HUES48 (cell line): ENCODE measurements around the gene LRP1.

Source experiments
- H3K27ac ChIP-seq: one replicate; pipeline ENCODE4 v1.7.0; 2013; ENCODE audit warnings: low read depth, low read length, inconsistent platforms
- H3K27me3 ChIP-seq: 2 replicates; pipeline ENCODE4 v1.6.1; 2013; ENCODE audit warnings: mild to moderate bottlenecking, low read length; ENCODE audit not compliant: control insufficient read depth, insufficient read depth
- H3K36me3 ChIP-seq: 2 replicates; pipeline ENCODE4 v1.6.1; 2013; ENCODE audit warnings: low read length; ENCODE audit not compliant: control insufficient read depth, insufficient read depth
- H3K4me1 ChIP-seq: 2 replicates; pipeline ENCODE4 v1.6.1; 2013; ENCODE audit warnings: mild to moderate bottlenecking, low read length; ENCODE audit not compliant: control insufficient read depth, insufficient read depth
- H3K4me3 ChIP-seq: 2 replicates; pipeline ENCODE4 v1.5.1; 2013; ENCODE audit warnings: mild to moderate bottlenecking, low read depth, low read length
- H3K9ac ChIP-seq: 2 replicates; pipeline ENCODE4 v1.6.1; 2013; ENCODE audit warnings: mild to moderate bottlenecking, low read depth, low read length, moderate library complexity
- H3K9me3 ChIP-seq: 2 replicates; pipeline ENCODE4 v1.6.1; 2013; ENCODE audit warnings: low read length; ENCODE audit not compliant: control insufficient read depth, insufficient read depth

The LRP1 gene

DNA sequence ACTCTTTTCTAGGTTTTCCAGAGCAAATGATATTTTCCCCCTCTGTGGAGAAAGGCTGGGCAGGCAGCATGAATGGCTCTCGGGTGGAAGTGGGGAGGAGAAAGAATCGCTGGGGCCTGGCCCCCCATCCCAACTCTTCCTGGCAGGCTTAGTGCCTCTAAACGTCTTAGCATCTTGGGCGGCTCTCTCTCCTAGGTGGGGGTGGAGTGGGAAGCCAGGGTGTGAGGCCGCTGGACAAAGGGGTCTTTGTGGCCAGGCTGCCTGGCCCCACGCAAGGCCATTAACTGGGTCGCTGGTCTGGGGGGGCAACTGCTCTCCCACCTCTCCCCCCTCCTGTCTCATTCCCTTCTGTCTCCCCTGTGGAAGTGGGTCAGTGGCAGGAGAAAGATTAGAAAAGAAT, 14.4 kb downstream of the LRP1 start:
- Histone ChIP-seq H3K4me1 (0 out of 2 replicates have a peak, but pooled peaks cover 4% of the 10 kb centered on the region), H3K9ac (no peak overlapping the region), H3K36me3 (peaks cover 97% of the 10 kb centered on the region), H3K27ac (no peak overlapping the region), H3K9me3 (no peaks in the 10 kb centered on the region), H3K4me3 (no peak overlapping the region), H3K27me3 (no peaks in the 10 kb centered on the region)

DNA sequence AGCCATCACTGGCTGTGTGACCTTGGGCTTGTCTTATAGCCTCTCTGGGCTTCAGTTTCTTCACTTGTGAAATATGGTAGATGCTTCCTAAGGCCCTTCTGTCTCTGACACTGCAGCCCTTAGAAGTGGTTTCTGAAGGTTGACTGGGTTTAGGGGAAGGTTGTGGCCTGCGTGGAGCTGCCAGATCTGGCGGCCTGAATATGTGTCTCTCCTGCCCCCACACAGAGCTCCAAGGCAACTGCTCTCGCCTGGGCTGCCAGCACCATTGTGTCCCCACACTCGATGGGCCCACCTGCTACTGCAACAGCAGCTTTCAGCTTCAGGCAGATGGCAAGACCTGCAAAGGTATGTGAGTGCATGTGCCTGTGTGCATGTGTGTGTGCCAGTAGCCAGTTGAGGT, 15.2 kb downstream of the LRP1 start:
- H3K36me3 ChIP-seq, result peaks cover 100% of the 10 kb centered on the region
- H3K4me1 ChIP-seq, result 0 out of 2 replicates have a peak, but pooled peaks cover 4% of the 10 kb centered on the region
- no peaks in the 10 kb centered on the region for H3K9me3 ChIP-seq
- no peak overlapping the region for H3K27ac ChIP-seq
- no peak overlapping the region for H3K9ac ChIP-seq
- H3K27me3 ChIP-seq, result no peaks in the 10 kb centered on the region
- H3K4me3 ChIP-seq, result no peak overlapping the region

DNA sequence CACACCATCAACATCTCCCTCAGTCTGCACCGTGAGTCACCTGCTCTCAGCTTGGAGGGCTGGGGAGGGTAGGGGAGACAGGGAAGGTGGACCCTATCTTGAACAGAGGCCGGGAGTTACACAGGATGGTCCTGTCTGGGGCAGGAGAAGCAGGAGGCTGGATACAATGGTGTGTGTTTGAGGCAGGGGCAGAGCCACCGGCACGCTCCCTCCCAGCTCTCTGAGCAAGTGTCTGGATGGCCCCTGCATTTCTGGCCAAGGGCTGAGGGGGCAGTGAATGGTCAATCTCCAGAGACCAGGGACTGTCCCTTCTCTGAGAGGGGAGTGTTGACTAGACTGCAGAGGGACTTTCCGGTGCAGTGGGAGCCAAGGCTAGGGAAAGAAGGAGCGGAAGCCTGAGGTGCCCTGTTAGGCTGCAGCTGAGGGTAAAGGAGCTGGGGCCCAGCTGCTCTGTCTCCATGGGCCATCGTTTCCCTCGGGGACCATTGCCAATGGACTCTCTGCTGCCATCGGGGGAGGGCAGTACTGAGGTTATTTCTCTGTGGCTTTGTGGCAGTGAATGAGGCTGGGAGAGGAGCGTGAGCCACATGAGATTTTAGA, 17.3 kb downstream of the LRP1 start:
- Histone ChIP-seq H3K4me1 (0 out of 2 replicates have a peak, but pooled peaks cover 7% of the 10 kb centered on the region), H3K9me3 (no peaks in the 10 kb centered on the region), H3K9ac (no peak overlapping the region), H3K4me3 (no peak overlapping the region), H3K27me3 (no peaks in the 10 kb centered on the region), H3K27ac (no peak overlapping the region), H3K36me3 (peaks cover 95% of the 10 kb centered on the region)

DNA sequence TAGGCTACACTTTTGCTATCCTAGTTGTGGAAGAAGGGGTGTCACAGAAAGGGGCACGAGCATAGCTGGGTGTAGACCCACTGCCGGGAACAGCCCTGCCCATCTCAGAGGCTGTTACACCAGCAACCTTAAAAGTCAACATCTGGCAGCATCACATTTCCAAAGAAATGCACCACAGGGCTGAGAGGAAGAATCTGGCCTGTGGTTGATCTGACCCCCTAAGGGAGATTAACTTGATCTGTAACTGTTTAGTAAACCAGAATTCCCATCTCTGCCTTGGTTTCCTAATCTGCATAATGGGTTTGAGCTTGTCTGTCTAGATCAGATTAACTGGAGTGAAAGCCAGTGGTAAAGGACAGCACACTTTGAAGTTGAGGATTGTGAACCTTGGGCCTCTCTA, 17.8 kb downstream of the LRP1 start:
- H3K36me3 ChIP-seq, result peaks cover 96% of the 10 kb centered on the region
- 0 out of 2 replicates have a peak, but pooled peaks cover 9% of the 10 kb centered on the region for H3K4me1 ChIP-seq
- H3K27me3 ChIP-seq, result no peaks in the 10 kb centered on the region
- H3K27ac ChIP-seq, result peak overlapping the region; percentile 22
- no peak overlapping the region for H3K9ac ChIP-seq
- no peak overlapping the region for H3K4me3 ChIP-seq
- no peaks in the 10 kb centered on the region for H3K9me3 ChIP-seq

DNA sequence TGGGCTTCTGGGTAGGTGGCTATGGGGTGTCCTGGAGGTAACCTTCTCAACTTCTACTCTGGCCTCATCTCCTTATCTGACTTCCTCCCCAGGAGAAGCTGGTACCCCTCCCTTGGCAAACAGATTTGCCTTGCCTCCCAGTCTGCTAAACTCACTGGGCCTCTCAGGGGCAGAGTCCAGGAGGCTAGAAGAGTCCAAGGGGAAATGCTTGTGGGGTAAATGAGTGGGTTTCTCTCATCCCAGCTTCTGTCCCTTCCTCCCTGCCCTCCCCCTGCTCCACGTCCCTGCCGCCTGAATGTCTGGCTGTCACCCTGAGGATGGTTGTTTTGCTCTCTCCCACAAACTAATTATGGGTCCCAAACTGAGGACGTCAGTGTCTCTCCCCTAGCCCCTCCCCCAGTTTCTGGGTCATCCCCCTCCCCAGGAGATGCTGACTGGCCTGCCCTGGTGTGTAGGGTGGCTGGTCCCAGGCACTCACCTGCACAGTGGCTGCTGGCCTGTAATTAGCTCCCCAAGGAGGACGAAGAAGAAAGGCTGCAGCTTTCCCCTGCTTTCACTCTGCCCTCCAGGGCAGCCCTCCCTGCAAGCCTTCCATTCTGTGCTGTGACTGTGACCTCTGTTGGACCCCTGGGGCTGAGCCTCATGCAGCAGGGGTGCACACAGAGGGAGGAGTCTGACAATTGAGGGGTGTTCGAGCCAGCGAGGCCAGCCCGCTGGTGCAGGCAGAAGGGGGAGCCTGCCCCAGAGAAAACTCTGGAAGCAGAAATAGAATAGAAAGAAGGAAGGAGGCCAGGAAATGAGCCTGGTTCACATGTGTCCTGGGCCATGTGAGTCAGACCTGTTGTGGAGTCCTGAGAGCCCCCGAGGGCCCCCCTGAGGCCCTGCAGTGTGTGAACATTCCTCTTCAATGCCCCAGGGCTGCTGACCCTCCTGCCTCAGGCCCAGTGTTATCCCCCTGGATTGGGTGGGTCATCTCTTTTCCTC, 19.0 kb downstream of the LRP1 start, which contains the start of gene LRP1-AS:
Gene LRP1-AS (minus strand): TSS at position 659 of the 984 bp plus-strand sequence.
- Histone ChIP-seq H3K36me3 (peaks cover 92% of the 10 kb centered on the region), H3K27me3 (no peaks in the 10 kb centered on the region), H3K27ac (peak within 1 kb of the TSS; percentile 65), H3K4me3 (no peak within 1 kb of the TSS), H3K9me3 (no peaks in the 10 kb centered on the region), H3K4me1 (peaks cover 13% of the 10 kb centered on the region; the same call in 1 of the 2 replicates), H3K9ac (no peak within 1 kb of the TSS)

DNA sequence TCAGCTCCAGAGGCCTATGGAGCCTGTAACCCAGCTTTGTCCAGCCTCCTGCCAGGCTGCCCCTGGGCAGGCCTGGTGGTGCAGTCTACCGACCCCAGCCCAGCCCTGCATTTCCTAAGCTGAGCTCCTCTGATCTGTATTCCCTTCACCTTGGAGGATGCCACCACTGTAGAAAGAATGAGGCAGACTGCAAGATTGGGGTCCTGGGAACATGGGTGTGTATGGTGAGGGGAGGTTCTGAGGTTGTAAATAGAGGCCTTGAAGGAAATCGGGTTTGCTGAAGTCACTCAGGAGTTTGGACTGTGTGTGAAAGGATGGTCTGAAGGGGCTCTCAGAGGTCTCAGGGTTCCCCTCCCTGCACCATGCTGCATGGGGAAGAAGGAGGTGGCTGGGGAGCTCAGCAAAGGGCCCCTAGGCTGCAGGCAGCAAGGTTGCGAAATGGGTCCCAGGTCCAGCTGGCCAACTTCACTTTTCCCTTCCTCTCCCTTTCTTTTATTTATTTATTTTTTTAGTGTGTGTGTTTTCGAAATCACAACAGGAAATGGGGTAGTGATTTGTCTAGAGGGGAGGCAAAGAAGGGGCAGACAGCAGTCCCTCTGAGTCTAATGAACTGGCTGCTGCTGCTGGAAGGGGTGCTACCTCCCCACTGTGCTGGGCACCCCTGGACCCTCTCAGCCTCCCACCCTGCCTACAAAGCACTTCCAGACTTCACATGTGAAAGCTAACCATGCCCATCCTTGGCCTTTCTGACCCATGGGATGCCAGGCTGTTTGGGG, 20.4 kb downstream of the LRP1 start:
- Histone ChIP-seq H3K36me3 (peaks cover 91% of the 10 kb centered on the region), H3K27me3 (no peaks in the 10 kb centered on the region), H3K4me3 (no peak overlapping the region), H3K9me3 (no peaks in the 10 kb centered on the region), H3K4me1 (peaks cover 19% of the 10 kb centered on the region; the same call in 1 of the 2 replicates), H3K9ac (no peak overlapping the region), H3K27ac (no peak overlapping the region)

DNA sequence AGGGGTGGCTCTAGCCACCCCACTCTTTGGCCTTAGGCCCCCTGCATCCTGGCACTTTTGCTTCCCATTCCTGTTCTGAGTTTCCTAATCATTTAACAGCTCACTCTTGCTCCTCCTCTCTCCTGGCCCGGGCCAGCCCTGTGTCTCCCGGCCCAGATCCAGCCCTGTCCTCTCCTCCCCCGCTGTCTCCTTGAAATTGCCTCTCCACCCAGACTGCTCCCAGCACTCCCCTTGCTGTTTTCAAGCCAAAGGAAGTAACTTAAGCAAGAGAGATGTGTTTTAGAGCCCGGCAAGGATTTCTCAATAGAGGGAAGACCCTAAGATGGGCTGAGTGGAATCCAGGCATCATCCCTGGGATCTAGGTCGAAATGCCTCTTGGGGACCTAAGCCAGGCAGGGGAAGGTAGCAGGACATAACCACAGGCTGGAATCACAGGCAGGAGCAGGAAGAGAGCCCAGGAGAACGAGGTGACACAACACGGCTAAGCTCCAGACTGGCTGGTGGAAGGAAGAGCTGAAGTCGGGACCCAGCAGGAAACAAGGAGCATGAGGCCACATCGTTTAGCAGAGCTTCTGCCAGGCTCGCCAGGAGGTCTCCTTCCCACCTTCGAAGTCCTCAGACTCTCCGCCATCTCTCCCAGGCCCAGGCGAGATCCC, 21.1 kb downstream of the LRP1 start:
- Histone ChIP-seq H3K27ac (no peak overlapping the region), H3K9ac (no peak overlapping the region), H3K4me3 (no peak overlapping the region), H3K9me3 (no peaks in the 10 kb centered on the region), H3K4me1 (peaks cover 19% of the 10 kb centered on the region; the same call in 1 of the 2 replicates), H3K27me3 (no peaks in the 10 kb centered on the region), H3K36me3 (peaks cover 91% of the 10 kb centered on the region)

DNA sequence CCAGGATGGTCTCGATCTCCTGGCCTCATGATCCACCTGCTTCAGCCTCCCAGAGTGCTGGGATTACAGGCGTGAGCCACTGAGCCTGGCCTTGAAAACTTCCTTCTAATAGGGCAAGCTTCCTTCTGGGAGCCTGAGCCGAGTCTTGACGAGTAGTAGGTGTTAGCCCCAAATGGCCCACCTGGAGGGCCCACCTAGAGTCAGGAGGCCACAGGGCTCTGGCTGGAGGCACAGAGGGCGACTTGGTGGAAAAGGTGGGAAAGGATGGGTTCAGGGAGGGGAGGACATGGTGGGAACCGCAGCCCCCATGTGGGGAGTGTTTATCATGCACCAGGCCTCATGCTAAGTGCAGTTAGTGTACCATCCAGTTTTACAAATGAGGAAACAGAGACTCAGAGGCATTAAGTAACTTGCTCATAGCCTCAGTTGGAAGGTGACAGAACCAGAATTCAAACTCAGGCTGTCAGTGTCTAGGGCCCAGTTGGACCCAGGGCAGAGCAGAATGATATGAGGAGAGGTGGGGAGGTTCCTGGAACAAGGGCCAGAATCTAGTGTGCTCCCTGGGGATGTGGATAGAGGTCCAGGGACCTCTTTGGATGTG, 22.2 kb downstream of the LRP1 start:
- Histone ChIP-seq H3K9ac (no peak overlapping the region; the same call in 1 of the 2 replicates), H3K4me1 (peaks cover 19% of the 10 kb centered on the region; the same call in 1 of the 2 replicates), H3K36me3 (peaks cover 91% of the 10 kb centered on the region), H3K4me3 (no peak overlapping the region), H3K27me3 (no peaks in the 10 kb centered on the region), H3K27ac (peak overlapping the region; percentile 27), H3K9me3 (no peaks in the 10 kb centered on the region)

DNA sequence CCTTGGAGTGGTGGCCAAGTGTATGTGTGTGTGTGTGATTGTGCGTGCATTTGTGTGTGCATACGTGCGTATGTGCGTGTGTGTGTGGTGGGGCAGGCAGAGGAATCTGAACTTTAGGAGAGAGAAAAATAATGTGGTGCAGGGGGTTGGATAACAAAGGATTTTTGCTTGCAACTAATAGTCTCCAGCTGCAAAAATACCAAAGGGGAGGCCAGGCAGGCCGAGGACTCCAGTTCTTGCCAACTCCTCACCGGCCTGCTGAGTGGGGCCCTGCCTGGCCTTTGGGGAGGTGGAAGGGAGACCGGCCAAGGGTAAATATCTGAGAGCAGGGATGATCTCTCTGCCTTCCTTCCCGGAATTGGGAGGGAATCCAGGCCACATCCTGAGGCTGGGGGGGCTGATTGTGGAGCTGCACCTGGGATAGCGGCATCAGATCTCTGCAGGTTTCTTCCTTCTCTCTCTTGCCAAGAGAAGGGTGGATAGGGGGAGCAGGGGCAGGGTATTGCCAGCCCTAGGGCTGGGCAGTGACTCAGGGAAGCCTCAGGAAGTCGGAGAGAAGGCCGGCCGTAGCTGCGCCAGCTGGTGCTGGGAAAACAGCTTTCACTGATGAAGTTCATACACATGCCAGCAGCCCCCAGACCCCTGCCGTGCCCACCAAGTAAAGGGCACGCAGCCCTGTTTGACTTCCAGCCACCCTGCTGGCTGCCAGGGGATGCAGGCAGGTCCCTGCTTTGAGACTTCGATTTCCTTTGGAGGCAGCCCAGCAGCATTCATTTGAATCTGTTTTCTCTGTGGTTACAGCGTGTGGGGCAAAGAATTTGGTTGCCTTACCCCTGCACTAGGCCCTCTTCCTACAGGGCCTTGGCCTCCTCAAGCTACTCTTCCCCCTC, 23.7 kb downstream of the LRP1 start:
- no peak overlapping the region for H3K4me3 ChIP-seq

More for the DNA sequence above, 23.7 kb downstream of the LRP1 start:
- no peak overlapping the region for H3K9ac ChIP-seq
- peak overlapping the region; percentile 23 for H3K27ac ChIP-seq
- no peaks in the 10 kb centered on the region for H3K9me3 ChIP-seq
- H3K4me1 ChIP-seq, result peaks cover 19% of the 10 kb centered on the region; the same call in 1 of the 2 replicates
- H3K27me3 ChIP-seq, result no peaks in the 10 kb centered on the region
- peaks cover 91% of the 10 kb centered on the region for H3K36me3 ChIP-seq
